Thyroid gland (tissue), 4 donors: ENCODE results near the gene TNIK.

Experiments
- POLR2A ChIP-seq, 2 donors: fragments of 450-650 bp; IDR thresholded peaks; one replicate each; pipeline ENCODE4 v1.6.1; 2017; ENCODE audit warnings: antibody characterized with exemption in 2 of 2, mild to moderate bottlenecking in 2 of 2, moderate library complexity in 1 of 2
- TF ChIP-seq, protein P1 (sequence below), 6 experiments: fragments of 200-600 bp in 3 of 6; fragments of 450-650 bp in 3 of 6; sonication (generic) in 3 of 6; IDR thresholded peaks; one replicate each; pipeline ENCODE4 v1.5.1; 2016 to 2019; ENCODE audit warnings: antibody characterized with exemption in 6 of 6, mild to moderate bottlenecking in 2 of 6, inconsistent platforms in 1 of 6, moderate library complexity in 1 of 6

GRCh38 chr3:171269542-171269941 lies 190.7 kb downstream of the TNIK start:
- TF ChIP-seq, protein P1, sequence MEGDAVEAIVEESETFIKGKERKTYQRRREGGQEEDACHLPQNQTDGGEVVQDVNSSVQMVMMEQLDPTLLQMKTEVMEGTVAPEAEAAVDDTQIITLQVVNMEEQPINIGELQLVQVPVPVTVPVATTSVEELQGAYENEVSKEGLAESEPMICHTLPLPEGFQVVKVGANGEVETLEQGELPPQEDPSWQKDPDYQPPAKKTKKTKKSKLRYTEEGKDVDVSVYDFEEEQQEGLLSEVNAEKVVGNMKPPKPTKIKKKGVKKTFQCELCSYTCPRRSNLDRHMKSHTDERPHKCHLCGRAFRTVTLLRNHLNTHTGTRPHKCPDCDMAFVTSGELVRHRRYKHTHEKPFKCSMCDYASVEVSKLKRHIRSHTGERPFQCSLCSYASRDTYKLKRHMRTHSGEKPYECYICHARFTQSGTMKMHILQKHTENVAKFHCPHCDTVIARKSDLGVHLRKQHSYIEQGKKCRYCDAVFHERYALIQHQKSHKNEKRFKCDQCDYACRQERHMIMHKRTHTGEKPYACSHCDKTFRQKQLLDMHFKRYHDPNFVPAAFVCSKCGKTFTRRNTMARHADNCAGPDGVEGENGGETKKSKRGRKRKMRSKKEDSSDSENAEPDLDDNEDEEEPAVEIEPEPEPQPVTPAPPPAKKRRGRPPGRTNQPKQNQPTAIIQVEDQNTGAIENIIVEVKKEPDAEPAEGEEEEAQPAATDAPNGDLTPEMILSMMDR (IDR thresholded peaks at IDR 0.05) = no peak
- no peak for TF ChIP-seq POLR2A (IDR thresholded peaks at IDR 0.05)
